IMR-90 (cell line): ENCODE measurements around the gene MMAA. TPM values are rescaled to one million over a fixed set of nuclear protein-coding genes. Genes with fewer than 3 reads are reported as not detected.
A peak's percentile ranks its signal among the peaks of the same experiment; 100 is the strongest.

Experiments used
- ATAC-seq: fragments of 200-7000 bp; cut with Tn5 transposase; 2 replicates; pipeline ENCODE4 v1.9.1; 2020; ENCODE audit warnings: low read depth, mild to moderate bottlenecking, moderate library complexity
- BruUV-seq: library from RNA; stranded (reverse); fragments of 400-500 nt; replicated peaks from 2 replicates; lab custom pipeline; 2021; lab: Mats Ljungman, UMichigan
- CTCF ChIA-PET: fragments of 300-600 bp; formaldehyde crosslinking; extraction: SDS; loops from one replicate; lab custom pipeline; 2021; ENCODE audit warnings: antibody characterized with exemption; lab: Yijun Ruan, JAX
- POLR2A ChIA-PET: fragments of 300-600 bp; sonication (Branson Sonifier 250); formaldehyde crosslinking; loops from one replicate; lab custom pipeline; 2022; ENCODE audit warnings: antibody characterized with exemption; ENCODE audit not compliant: unreplicated experiment; lab: Charles Lee
- DNase-seq: peaks from one replicate; pipeline ENCODE4 v3.0.0; 2013
- H2AFZ ChIP-seq: replicated peaks from 2 replicates; pipeline ENCODE3; 2013; ENCODE audit warnings: low read length, mild to moderate bottlenecking; ENCODE audit not compliant: poor library complexity
- H2AK5ac ChIP-seq: 2 replicates; pipeline ENCODE4 v1.6.1; 2013; ENCODE audit warnings: low read depth, low read length, inconsistent platforms
- H2AK9ac ChIP-seq: replicated peaks from 2 replicates; pipeline ENCODE3; 2013; ENCODE audit warnings: mild to moderate bottlenecking, low read depth, low read length, moderate library complexity; ENCODE audit not compliant: poor library complexity
- H2BK120ac ChIP-seq: 2 replicates; pipeline ENCODE4 v1.6.1; 2013; ENCODE audit warnings: low read depth, low read length, inconsistent platforms
- H2BK15ac ChIP-seq: 3 replicates; pipeline ENCODE4 v1.6.1; 2013; ENCODE audit warnings: low read depth, low read length, inconsistent platforms
- H2BK20ac ChIP-seq: 2 replicates; pipeline ENCODE4 v1.6.1; 2013; ENCODE audit warnings: low read depth, mild to moderate bottlenecking, inconsistent platforms, low read length, moderate library complexity
- H2BK5ac ChIP-seq: 2 replicates; pipeline ENCODE4 v1.6.1; 2013; ENCODE audit warnings: mild to moderate bottlenecking, low read depth, low read length, inconsistent platforms; ENCODE audit not compliant: poor library complexity, severe bottlenecking
- H3K14ac ChIP-seq: replicated peaks from 2 replicates; pipeline ENCODE4 v1.6.1; 2013; ENCODE audit warnings: low read depth, low read length, inconsistent platforms
- H3K18ac ChIP-seq: 2 replicates; pipeline ENCODE4 v1.6.1; 2013; ENCODE audit warnings: low read depth, low read length, control low read depth
- H3K23ac ChIP-seq: 2 replicates; pipeline ENCODE4 v1.6.1; 2013; ENCODE audit warnings: low read depth, low read length, inconsistent platforms
- H3K27ac ChIP-seq: 2 replicates; pipeline ENCODE4 v1.5.1; 2013; ENCODE audit warnings: mild to moderate bottlenecking, control low read depth, low read length; ENCODE audit not compliant: insufficient read depth
- H3K27me3 ChIP-seq: 2 replicates; pipeline ENCODE4 v1.6.1; 2013; ENCODE audit warnings: low read length; ENCODE audit not compliant: control insufficient read depth, insufficient read depth
- H3K36me3 ChIP-seq: 2 replicates; pipeline ENCODE4 v1.6.1; 2013; ENCODE audit warnings: low read length, mixed read lengths; ENCODE audit not compliant: control insufficient read depth, insufficient read depth
- H3K4ac ChIP-seq: 2 replicates; pipeline ENCODE4 v1.6.1; 2013; ENCODE audit warnings: low read depth, low read length, inconsistent platforms
- H3K4me1 ChIP-seq: 2 replicates; pipeline ENCODE4 v1.6.1; 2013; ENCODE audit warnings: low read length, mixed read lengths; ENCODE audit not compliant: control insufficient read depth, insufficient read depth
- H3K4me2 ChIP-seq: 2 replicates; pipeline ENCODE4 v1.6.1; 2013; ENCODE audit warnings: low read depth, mild to moderate bottlenecking, control low read depth, low read length, moderate library complexity
- H3K4me3 ChIP-seq: 2 replicates; pipeline ENCODE4 v1.5.1; 2013; ENCODE audit warnings: low read depth, mild to moderate bottlenecking, control low read depth, low read length, moderate library complexity; ENCODE audit not compliant: insufficient read depth
- H3K56ac ChIP-seq: 2 replicates; pipeline ENCODE4 v1.6.1; 2013; ENCODE audit warnings: low read length, inconsistent platforms; ENCODE audit not compliant: insufficient read depth; ENCODE audit errors: extremely low read depth
- H3K79me1 ChIP-seq, 2 experiments: 2 replicates each; pipeline ENCODE4 v1.6.1; 2013; ENCODE audit warnings: low read length in 2 of 2, inconsistent platforms in 1 of 2, low read depth in 1 of 2
- H3K9ac ChIP-seq: 2 replicates; pipeline ENCODE4 v1.6.1; 2013; ENCODE audit warnings: low read depth, low read length, control low read depth
- H3K9me1 ChIP-seq: 2 replicates; pipeline ENCODE4 v1.6.1; 2013; ENCODE audit warnings: low read length, inconsistent platforms; ENCODE audit not compliant: insufficient read depth
- H3K9me3 ChIP-seq: 2 replicates; pipeline ENCODE4 v1.6.1; 2013; ENCODE audit warnings: low read length; ENCODE audit not compliant: control insufficient read depth, insufficient read depth
- H4K20me1 ChIP-seq: 2 replicates; pipeline ENCODE4 v1.6.1; 2013; ENCODE audit warnings: low read length, inconsistent platforms; ENCODE audit not compliant: insufficient read depth
- H4K5ac ChIP-seq: 2 replicates; pipeline ENCODE4 v1.6.1; 2013; ENCODE audit warnings: mild to moderate bottlenecking, low read depth, low read length, control low read depth
- H4K8ac ChIP-seq, 2 experiments: 2 replicates each; pipeline ENCODE4 v1.6.1; 2013; ENCODE audit warnings: low read depth in 2 of 2, low read length in 2 of 2, control low read depth in 1 of 2, inconsistent platforms in 1 of 2
- H4K91ac ChIP-seq: 2 replicates; pipeline ENCODE4 v1.6.1; 2013; ENCODE audit warnings: low read depth, low read length, inconsistent platforms; ENCODE audit not compliant: insufficient read depth
- BHLHE40 ChIP-seq: fragments of 150-350 bp; IDR thresholded peaks from 2 replicates; pipeline ENCODE4 v1.6.1; 2016; ENCODE audit warnings: mild to moderate bottlenecking, low read depth, low read length
- CEBPB ChIP-seq: IDR thresholded peaks from 2 replicates; pipeline ENCODE4 v1.6.1; 2012; ENCODE audit warnings: low read depth, low read length, improper control_type of control experiment
- CHD1 ChIP-seq: IDR thresholded peaks from 2 replicates; pipeline ENCODE4 v1.6.1; 2012; ENCODE audit warnings: low read depth, low read length, improper control_type of control experiment
- FOS ChIP-seq: fragments of 150-350 bp; IDR thresholded peaks from 2 replicates; pipeline ENCODE4 v1.6.1; 2016; ENCODE audit warnings: low read depth, low read length
- MAFK ChIP-seq: IDR thresholded peaks from 2 replicates; pipeline ENCODE4 v1.6.1; 2012; ENCODE audit warnings: low read depth, low read length, improper control_type of control experiment
- MAZ ChIP-seq: IDR thresholded peaks from 2 replicates; pipeline ENCODE4 v1.6.1; 2012; ENCODE audit warnings: low read depth, mild to moderate bottlenecking, low read length, improper control_type of control experiment, moderate library complexity, borderline replicate concordance
- MXI1 ChIP-seq: IDR thresholded peaks from 2 replicates; pipeline ENCODE4 v1.6.1; 2012; ENCODE audit warnings: low read depth, mild to moderate bottlenecking, low read length, moderate library complexity, borderline replicate concordance
- NFE2L2 ChIP-seq: fragments of 150-350 bp; IDR thresholded peaks from 2 replicates; pipeline ENCODE4 v1.6.1; 2016; ENCODE audit warnings: low read depth, mild to moderate bottlenecking, low read length
- POLR2A ChIP-seq: IDR thresholded peaks from 2 replicates; pipeline ENCODE4 v1.6.1; 2012; ENCODE audit warnings: mild to moderate bottlenecking, low read depth, low read length
- RAD21 ChIP-seq: IDR thresholded peaks from 2 replicates; pipeline ENCODE4 v1.6.1; 2012; ENCODE audit warnings: low read length, improper control_type of control experiment
- RCOR1 ChIP-seq: IDR thresholded peaks from 2 replicates; pipeline ENCODE4 v1.6.1; 2012; ENCODE audit warnings: mild to moderate bottlenecking, low read length, improper control_type of control experiment; ENCODE audit not compliant: insufficient replicate concordance
- RFX5 ChIP-seq: IDR thresholded peaks from 2 replicates; pipeline ENCODE4 v1.8.0; 2012; ENCODE audit warnings: low read depth, mild to moderate bottlenecking, low read length, moderate library complexity
- SMC3 ChIP-seq: fragments of 150-350 bp; IDR thresholded peaks from 2 replicates; pipeline ENCODE4 v1.6.1; 2016; ENCODE audit warnings: low read depth, mild to moderate bottlenecking, antibody characterized with exemption, low read length, moderate library complexity
- WGBS, 2 experiments: methylation state at CpG; one replicate each; pipeline versions ENCODE4 v1.1.5 to v1.1.7; 2013; ENCODE audit warnings: missing lambda C conversion rate in 2 of 2; ENCODE audit not compliant: insufficient read length in 1 of 2; ENCODE audit errors: extremely low coverage in 2 of 2; 5-methylcytosine and 5-hydroxymethylcytosine counted together
- dilution Hi-C: fragments of 300-500 bp; cut with HindIII; formaldehyde crosslinking; loops from one replicate; pipeline ENCODE4 v1.14.3; 2018; ENCODE audit warnings: low sequenced_read_pairs; ENCODE audit not compliant: unreplicated experiment
- in situ Hi-C: fragments of 300-500 bp; cut with MboI; formaldehyde crosslinking; loops from 3 replicates; pipeline ENCODE4 v1.14.3; 2019; ENCODE audit warnings: low sequenced_read_pairs, inconsistent platforms, mixed read lengths
- intact Hi-C: fragments of 100-400 bp; cut with micrococcal nuclease; formaldehyde crosslinking; loops from 2 replicates; pipeline ENCODE4 v1.10.0; 2022
- polyA plus RNA-seq, 3 experiments: library from polyadenylated mRNA; depleted of rRNA; stranded (reverse); fragments of >200 nt; gene quantifications; 2 replicates each; pipeline ENCODE4 v1.2.3, GENCODE V29; 2012; ENCODE audit warnings: low replicate concordance in 1 of 3
- total RNA-seq: library from RNA; depleted of rRNA; stranded (reverse); fragments of >200 nt; gene quantifications from 2 replicates; pipeline ENCODE4 v1.2.3, GENCODE V29; 2012
- TF ChIP-seq, protein P1 (sequence below): conservative IDR thresholded peaks from 2 replicates; pipeline ENCODE4 v1.5.1; 2012; ENCODE audit warnings: mild to moderate bottlenecking, low read depth, low read length, improper control_type of control experiment
- TF ChIP-seq, protein P2 (sequence below): fragments of 150-350 bp; IDR thresholded peaks from 2 replicates; pipeline ENCODE4 v1.6.1; 2017; ENCODE audit warnings: mild to moderate bottlenecking, antibody characterized with exemption, low read length, low read depth
- TF ChIP-seq, protein P3 (sequence below): fragments of 150-350 bp; IDR thresholded peaks from 2 replicates; pipeline ENCODE4 v1.6.1; 2016; ENCODE audit warnings: low read depth, mild to moderate bottlenecking, low read length, moderate library complexity, borderline replicate concordance

Gene MMAA
- total and polyA plus RNA-seq, 2 of the 4 experiments (the other 2 are of a cell fraction), result 4.4 to 5.2 TPM

DNA sequence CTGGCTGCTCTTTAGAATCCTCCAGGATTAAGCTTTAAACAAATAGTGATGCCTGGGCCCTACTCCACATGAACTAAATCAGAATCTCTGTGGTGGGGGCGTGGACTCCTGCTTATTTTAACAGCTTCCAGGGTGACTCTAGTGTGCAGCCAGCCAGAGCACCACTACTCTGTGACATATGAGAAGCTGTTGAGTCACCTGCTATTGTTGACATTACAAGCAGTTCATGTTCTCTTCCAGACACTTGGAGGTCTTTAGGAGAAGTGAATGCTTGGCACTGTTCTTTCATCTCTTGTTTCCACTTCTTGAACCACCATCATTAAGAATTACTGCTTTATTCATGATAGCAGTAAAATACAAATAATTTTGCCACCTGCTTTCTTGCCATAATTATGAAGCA lies 60.3 kb downstream of the MMAA start:
- H2AK5ac ChIP-seq, result no peak overlapping the region
- BruUV-seq, result no TSS peak
- no CpG with 5 or more reads among the region's 1 CpG for WGBS, 2 experiments

More for the DNA sequence above, 60.3 kb downstream of the MMAA start:
- Histone ChIP-seq H2AFZ (no peak overlapping the region), H4K91ac (no peak overlapping the region), H4K20me1 (no peaks in the 10 kb centered on the region), H3K14ac (no peak overlapping the region), H3K9me1 (no peaks in the 10 kb centered on the region; the same call in 1 of the 2 replicates), H3K36me3 (no peaks in the 10 kb centered on the region), H4K8ac (no peak overlapping the region), H4K5ac (no peak overlapping the region), H3K27ac (no peak overlapping the region), H3K79me1 (no peaks in the 10 kb centered on the region), H2BK120ac (no peak overlapping the region), H2BK5ac (peak overlapping the region; percentile 14), H3K27me3 (no peaks in the 10 kb centered on the region), H2BK15ac (no peak overlapping the region), H3K18ac (no peak overlapping the region), H2AK9ac (no peak overlapping the region), H2BK20ac (no peak overlapping the region), H3K4ac (no peak overlapping the region), H3K4me2 (no peak overlapping the region; the same call in 1 of the 2 replicates), H3K9ac (no peak overlapping the region), H3K4me1 (peaks cover 2% of the 10 kb centered on the region; the same call in 1 of the 2 replicates), H3K56ac (no peak overlapping the region), H3K23ac (no peak overlapping the region), H3K9me3 (no peaks in the 10 kb centered on the region), H3K4me3 (no peak overlapping the region)
- ATAC-seq (peak; percentile 97), DNase-seq (peak; percentile 97)
- dilution Hi-C loops, result no loop called here
- in situ Hi-C loops, result no loop called here
- CTCF ChIA-PET, result no interaction called here
- peak; percentile 17; the same call in 1 of the 2 replicates for TF ChIP-seq CEBPB
- TF ChIP-seq NFE2L2, result no peak
- TF ChIP-seq FOS, result peak; percentile 60
- peak; percentile 76 for TF ChIP-seq BHLHE40
- no peak for TF ChIP-seq RFX5
- no peak for TF ChIP-seq RAD21
- TF ChIP-seq CHD1, result no peak
- TF ChIP-seq, protein P1, sequence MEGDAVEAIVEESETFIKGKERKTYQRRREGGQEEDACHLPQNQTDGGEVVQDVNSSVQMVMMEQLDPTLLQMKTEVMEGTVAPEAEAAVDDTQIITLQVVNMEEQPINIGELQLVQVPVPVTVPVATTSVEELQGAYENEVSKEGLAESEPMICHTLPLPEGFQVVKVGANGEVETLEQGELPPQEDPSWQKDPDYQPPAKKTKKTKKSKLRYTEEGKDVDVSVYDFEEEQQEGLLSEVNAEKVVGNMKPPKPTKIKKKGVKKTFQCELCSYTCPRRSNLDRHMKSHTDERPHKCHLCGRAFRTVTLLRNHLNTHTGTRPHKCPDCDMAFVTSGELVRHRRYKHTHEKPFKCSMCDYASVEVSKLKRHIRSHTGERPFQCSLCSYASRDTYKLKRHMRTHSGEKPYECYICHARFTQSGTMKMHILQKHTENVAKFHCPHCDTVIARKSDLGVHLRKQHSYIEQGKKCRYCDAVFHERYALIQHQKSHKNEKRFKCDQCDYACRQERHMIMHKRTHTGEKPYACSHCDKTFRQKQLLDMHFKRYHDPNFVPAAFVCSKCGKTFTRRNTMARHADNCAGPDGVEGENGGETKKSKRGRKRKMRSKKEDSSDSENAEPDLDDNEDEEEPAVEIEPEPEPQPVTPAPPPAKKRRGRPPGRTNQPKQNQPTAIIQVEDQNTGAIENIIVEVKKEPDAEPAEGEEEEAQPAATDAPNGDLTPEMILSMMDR, result no peak
- 0 out of 2 replicates have a peak, but pooled peaks have one; percentile 35 for TF ChIP-seq MXI1
- TF ChIP-seq MAZ, result 0 out of 2 replicates have a peak, but pooled peaks have one; percentile 21
- TF ChIP-seq POLR2A, result 0 out of 2 replicates have a peak, but pooled peaks have one; percentile 10
- TF ChIP-seq, protein P2, sequence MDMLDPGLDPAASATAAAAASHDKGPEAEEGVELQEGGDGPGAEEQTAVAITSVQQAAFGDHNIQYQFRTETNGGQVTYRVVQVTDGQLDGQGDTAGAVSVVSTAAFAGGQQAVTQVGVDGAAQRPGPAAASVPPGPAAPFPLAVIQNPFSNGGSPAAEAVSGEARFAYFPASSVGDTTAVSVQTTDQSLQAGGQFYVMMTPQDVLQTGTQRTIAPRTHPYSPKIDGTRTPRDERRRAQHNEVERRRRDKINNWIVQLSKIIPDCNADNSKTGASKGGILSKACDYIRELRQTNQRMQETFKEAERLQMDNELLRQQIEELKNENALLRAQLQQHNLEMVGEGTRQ, result no peak
- TF ChIP-seq, protein P3, sequence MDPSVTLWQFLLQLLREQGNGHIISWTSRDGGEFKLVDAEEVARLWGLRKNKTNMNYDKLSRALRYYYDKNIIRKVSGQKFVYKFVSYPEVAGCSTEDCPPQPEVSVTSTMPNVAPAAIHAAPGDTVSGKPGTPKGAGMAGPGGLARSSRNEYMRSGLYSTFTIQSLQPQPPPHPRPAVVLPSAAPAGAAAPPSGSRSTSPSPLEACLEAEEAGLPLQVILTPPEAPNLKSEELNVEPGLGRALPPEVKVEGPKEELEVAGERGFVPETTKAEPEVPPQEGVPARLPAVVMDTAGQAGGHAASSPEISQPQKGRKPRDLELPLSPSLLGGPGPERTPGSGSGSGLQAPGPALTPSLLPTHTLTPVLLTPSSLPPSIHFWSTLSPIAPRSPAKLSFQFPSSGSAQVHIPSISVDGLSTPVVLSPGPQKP, result no peak
- peak; percentile 14 for TF ChIP-seq RCOR1
- TF ChIP-seq SMC3, result no peak
- no peak for TF ChIP-seq MAFK
- POLR2A ChIA-PET, result no interaction called here
- intact Hi-C loops, result loop anchor here (2.0 kb wide), 1 partner anchor 55 kb away; no protein-coding TSS in a partner anchor
